Measurements from ENCODE around the gene CD2BP2.

DNA sequence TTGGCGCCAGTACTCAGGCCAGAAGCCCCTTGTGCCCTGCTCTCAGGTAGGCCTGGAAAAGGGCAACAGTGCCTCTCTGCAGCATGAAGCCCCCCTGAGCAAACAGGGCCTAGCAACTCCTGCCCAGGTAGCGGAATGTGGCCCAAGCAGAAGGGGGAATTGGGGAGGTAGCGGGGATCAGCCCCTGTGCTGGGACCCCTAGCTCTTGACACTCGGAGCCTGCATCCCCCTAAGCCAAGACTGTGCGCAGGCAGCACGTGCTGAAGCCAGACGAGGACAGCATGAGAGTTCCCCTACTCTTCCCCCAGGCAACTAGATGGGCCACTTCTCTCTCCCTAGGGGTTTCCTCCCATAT lies 823 bp upstream of the CD2BP2 start:
- TF ChIP-seq, protein P1, sequence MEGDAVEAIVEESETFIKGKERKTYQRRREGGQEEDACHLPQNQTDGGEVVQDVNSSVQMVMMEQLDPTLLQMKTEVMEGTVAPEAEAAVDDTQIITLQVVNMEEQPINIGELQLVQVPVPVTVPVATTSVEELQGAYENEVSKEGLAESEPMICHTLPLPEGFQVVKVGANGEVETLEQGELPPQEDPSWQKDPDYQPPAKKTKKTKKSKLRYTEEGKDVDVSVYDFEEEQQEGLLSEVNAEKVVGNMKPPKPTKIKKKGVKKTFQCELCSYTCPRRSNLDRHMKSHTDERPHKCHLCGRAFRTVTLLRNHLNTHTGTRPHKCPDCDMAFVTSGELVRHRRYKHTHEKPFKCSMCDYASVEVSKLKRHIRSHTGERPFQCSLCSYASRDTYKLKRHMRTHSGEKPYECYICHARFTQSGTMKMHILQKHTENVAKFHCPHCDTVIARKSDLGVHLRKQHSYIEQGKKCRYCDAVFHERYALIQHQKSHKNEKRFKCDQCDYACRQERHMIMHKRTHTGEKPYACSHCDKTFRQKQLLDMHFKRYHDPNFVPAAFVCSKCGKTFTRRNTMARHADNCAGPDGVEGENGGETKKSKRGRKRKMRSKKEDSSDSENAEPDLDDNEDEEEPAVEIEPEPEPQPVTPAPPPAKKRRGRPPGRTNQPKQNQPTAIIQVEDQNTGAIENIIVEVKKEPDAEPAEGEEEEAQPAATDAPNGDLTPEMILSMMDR (IDR thresholded peaks at IDR 0.05) = no peak
- no peak for TF ChIP-seq POLR2A (IDR thresholded peaks at IDR 0.05)

All from thyroid gland (tissue), 4 donors.